Left forelimb (tissue), 1 donor: ENCODE data around the gene ZMYM4.

Experiments
- DNase-seq: peaks from one replicate; pipeline ENCODE4 v3.0.0-alpha.2; 2018; ENCODE audit warnings: low spot score

ZMYM4 gene

DNA sequence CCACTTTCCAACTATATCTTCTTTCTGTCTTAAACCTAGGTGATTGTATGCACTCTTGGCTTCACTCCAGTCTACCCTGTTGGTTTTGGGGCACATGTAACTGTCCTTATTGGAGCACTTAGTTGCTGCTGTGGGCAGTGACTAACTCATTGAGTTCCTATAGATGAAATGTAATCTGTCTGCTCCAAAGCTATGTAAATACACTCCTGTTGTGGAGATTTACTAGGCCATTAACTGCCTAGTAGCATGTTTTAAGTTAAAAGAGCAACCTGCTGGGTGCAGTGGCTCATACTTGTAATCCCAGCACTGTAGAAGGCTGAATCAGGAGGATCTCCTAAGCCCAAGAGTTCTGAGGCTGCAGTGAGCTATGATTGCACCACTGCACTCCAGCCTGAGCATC, 137.6 kb downstream of the ZMYM4 start:
- no peak for DNase-seq

DNA sequence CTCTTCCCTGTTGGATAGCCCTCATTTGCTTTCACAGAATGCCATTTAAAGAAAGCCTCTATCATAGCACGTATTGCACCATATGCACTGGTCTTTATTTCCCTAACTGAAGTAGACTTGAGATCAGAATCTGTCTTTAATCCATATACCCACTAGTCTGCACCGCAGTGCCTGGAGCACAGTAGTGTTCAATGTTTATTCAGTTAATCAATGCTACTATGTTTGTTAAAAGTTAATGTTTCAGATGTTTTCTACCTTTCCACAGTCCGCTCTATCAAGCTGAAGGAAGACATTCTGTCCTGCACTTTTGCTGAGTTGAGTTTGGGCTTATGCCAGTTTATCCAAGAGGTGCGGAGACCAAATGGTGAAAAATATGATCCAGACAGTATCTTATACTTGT, 139.2 kb downstream of the ZMYM4 start:
- DNase-seq: no peak

DNA sequence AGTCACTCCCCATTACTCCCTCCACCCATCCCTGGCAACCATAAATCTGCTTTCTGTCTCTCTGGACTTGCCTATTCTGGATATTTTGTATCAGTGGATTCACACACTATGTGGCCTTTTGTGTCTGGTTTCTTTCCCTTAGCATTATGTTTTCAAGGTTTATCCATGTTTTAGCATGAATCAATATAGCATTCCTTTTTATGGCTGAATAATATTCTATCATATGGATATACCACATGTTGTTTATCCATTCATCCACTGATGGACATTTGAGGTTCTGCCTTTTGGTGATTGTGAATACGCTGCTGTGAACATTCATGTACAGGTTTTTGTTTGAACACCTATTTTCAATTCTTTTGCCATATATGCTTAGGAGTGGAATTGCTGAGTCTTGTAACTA, 140.4 kb downstream of the ZMYM4 start:
- DNase-seq: no peak

DNA sequence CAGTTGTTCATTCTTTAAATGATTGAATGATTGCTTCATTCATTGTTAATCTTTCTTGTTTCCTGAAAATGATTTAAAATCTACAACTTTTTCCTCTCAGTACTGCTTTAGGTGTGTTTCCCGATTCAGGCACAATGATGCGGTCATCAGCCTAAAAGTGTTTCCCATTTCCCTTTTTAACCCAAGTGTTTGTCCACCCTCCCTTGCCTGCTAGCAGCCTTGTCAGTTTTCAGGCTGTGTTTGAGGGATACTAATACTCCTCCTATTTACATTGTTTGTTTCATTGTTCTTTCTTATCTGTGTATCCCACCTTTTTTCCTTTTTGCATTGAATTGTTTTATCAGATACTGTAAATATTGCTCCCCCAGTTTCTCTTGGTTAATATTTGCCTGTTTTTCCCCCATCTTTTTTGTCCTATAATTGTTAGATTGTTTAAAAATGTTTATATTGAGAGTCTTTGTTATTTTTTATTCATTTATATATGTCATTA, 157.6 kb downstream of the ZMYM4 start:
- DNase-seq: no peak

DNA sequence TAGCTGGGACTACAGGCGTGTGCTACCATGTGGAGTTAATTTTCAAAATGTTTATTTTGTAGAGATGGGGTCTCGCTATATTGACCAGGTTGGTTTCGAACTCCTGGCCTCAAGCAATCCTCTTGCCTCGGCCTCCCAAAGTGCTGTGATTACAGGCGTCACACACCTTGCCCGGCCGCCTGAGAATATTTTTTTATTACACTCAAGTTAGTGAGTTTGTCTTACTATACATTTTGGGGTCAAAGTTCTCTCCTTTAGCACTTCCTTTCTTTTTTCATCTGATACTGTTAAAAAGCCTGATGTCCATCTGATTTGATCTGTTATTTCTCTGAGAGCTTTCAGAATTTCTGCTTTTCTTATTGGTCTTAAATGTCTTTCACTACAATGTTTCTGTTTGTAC, 159.9 kb downstream of the ZMYM4 start:
- no peak for DNase-seq

DNA sequence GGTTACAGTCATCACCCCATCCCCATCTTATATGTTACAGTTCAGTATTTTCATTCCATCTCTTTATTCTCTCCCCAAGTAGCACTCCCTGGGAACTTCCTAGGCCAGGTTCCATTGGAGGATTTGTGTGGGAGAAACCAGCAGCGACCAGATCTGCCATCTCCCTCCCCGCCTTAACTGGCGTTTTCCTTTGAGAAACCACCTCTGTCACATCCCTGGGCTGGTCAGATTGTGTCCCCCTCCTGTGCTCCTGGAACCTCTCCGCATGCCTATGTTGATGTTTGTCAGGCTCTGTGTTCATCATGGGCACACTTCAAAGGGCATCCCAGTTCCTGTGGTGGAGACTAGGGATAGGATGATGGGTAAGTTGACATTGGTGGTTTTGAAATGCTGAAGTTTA, 162.3 kb downstream of the ZMYM4 start:
- no peak for DNase-seq

DNA sequence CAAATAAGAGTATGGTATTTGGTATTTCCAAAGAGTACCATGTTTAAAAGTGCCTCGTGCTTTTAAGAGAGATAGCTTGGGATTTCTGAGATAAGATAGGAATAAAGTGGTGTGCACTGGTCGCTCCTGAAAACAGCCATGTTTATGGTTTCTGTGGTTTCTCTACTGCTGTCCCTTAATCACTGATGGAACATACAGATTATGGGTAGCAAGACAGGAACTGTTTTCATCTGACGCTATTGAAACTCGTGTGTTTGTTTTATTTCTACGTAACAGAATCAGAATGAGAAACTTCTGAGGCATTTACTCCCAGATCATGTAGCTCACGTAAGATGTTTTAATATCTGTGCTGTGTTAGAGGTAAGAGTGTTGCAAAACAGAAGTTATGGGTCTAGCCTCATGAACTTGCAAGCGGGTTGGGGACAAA, 162.7 kb downstream of the ZMYM4 start:
- DNase-seq: no peak

DNA sequence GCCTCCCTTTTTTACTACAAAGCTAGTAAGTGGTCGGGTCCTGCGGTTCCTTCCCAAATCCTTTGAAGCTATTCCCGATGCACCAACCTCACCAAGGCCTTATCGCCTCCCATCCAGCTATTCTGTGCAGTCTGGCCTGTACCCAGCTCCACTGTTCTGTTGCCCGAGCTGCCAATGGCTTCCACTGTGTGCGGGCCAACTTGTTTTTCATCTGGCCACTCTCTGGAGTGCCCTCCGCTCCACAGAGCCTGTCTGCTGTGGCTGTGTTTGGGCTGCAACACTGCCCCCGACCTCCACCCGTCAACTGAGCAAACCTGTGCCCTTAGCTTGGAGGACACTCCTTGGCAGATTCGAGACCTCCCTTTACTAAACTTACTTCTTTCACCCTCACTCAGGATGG, 163.7 kb downstream of the ZMYM4 start:
- DNase-seq: no peak

DNA sequence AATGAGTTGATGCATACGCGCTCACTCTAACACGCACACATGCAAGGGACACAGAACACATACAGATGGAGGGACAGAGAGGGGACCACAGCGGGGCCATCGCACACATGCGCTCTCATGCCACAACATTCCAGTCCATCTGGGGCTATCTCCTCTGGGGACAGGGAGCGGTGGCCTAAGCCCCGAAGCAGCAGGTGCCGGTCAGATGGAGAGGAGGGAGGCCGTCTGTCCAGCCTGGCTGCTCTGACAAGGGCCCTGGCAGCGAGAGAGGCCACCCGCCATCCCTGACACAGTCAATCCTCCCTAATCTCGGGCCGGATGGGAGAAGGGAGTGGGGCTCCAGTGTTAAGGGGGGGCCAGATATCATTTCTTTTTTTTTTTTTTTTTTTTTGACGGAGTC, 165.2 kb downstream of the ZMYM4 start:
- DNase-seq: no peak

DNA sequence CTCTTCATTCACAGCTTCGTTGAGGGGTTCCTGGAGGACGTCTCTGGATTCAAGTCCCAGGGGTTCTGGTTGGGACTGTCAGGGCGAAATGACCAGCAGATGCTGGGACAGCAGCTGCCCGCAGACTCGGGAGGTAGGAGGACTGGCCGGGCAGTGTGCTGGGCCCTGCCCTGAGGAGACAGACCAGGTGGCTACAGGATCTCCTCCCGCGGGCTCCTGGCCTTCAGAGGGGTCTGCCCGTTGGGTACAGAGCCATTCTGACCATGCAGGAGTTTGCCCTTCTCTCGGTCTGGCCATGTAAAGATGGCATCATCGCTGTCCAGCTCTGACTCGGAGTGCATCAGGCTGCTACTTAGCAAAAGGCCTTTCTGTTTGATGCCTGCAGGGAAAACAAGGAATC, 166.2 kb downstream of the ZMYM4 start:
- DNase-seq: no peak

DNA sequence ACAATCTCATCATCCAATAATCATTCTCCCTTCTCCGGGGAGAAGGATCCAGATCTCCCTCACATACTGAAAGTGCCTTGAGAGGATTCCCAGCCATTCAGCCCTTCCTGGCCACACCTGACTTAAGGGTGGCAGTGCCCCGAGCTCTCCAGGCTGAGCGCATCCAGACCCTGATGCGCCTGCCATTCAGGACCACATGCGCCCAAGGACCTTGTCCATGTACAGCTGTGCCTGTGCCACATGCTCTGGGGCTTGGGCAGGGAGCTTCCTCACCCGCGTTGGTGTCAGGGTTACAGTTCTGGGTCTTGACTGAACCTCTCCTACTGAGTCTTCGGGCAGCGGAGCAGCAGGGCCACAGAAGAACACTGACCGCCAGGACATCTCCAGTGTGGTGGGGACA, 167.6 kb downstream of the ZMYM4 start:
- DNase-seq: no peak

DNA sequence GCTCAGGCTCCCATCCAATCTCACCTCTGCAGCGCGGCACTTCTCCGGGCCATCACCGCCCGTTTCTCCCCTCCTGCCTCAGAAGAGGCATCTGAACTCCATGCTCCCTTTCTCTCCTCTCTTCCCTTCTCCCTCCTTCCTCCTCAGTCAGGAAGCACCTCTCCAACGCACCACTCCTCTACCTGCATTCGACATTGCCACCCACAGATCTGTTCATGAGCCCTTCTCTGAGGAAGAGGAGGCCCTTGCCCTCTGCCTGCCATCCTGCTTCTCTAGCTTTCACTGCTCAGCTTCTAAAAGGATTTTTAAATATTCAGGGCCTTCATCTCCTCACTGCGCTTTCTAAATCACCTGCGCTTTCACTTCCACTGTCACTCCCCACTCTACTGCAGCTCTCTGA, 168.7 kb downstream of the ZMYM4 start:
- DNase-seq: no peak

DNA sequence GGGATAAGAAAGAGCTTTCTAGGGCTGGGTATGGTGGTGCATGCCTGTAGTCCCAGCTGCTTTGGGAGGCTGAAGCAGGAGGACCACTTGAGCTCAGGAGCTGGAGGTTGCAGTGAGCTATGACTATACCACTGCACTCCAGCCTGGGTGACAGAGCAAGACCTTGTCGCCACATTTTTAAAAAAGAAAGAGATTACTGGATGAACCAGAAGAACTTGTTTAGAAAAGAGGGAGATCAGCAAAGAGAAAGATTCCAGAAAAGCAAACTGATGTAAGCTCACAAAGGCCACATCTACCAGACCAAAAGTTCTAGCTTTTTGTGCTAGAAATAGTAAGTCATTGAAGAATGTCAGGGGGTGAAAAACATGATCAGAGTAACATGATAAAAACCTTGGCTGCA, 171.1 kb downstream of the ZMYM4 start:
- no peak for DNase-seq

DNA sequence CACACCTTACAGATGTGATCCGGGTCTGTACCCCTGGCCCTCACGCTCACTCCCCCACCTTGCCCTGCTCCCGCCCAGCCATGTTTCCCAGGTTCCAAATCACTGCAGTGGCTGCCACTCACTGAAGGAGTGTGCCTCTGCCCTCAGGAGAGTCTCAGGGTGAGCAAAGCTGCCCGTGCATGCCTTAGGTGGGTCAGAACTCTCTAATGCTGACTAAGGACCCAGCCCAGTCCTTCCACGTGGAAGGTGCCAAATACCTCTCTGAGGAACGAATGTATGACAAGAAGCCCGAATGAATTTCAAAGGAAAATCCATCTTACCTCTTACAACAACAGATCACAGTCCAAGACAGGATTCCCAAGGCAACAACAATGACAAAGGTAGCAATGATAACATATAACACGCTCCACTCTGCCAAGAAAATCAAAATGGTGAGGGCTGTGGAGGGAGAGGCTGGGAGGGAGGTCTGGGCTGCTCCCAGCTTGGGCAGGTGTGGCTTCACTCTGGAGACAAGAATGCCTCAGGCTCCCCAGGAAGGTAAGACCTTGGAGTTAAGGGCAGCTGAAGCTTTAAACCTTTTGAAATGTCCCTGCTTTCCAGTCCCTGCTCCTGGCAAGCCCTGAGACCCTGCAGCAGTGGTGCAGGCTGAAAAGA, 173.5 kb downstream of the ZMYM4 start:
- DNase-seq: no peak

DNA sequence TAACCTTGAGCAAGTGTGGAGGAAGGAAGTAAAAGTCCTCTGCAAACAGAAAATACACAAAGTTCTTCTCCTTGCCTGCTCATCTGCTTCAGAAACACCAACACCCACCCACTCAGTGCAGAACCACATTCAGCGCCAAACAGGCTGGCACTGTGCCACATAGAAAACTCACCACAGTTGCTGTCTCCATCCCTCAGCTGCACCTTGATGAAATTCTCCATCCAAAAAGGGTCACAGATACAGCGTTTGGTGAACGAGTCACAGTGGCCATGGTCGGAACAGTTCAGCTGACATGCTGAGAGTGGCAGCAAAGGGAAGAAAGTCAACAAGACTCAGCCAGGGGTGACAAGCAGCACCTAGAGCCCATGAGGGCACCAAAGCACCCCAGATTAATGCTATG, 174.2 kb downstream of the ZMYM4 start:
- no peak for DNase-seq

DNA sequence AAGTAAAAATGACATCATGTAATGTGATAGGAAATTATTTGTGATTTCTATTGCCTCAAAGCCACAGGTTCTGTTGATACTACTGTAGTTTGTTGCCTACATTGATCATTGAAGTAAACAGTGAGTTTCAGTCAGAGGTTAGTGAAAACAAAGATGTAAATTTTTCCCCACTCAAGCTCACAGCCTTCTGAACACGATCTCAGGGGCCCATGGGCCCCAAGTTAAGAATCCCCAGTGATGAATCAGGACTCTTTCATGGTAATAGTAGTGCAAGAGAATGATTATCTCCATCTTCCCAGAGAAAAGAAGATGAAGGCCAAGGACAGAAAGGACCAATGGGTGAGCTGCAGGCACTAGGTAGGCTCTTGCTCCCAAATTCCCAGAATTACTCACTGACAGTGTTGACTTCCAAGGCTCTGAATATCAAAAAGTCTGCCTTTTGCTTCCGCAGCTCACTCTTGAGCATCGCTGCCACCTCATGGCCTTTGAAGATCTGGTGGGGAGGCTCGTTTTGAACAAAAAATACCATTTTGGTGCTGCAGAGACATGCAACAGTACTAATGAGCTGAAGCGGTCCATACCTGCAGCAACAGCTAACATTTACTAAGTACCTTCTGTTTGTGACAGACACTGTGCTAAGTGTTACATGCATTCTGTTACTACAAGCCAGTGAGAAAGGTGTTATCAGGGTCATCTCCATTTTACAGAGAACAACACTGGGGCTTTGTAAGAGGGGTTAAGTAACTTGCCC, 175.4 kb downstream of the ZMYM4 start:
- DNase-seq: no peak

DNA sequence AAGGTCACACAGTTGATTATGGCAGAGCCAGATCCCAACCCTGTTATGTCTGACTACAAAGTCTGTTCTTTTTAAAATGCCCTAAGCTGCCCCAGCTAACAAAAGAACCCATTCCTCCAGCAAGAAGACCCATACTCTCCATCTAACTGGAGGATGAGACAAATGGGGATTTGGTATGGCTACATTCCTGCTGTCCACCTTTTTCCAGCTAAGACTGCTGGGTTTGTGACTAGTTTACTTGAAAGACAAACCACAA, 175.9 kb downstream of the ZMYM4 start:
- no peak for DNase-seq

DNA sequence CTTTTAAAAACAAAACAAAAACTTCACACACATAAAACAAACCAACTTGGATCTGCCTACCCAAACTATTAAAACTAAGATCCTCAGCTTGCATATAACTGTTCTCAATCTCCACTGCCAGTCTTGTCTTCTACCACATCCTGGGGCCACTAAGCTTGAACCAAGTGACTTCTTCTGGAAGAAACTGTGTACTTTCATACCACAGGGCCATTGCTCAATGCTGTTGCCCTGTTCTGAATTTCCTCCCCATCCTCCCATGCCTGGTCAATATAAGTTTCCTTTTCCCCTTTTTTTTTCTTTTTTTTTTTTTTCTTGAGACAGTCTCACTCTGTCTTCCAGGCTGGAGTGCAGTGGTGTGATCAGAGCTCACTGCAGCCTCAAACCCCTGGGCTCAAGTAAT, 178.8 kb downstream of the ZMYM4 start:
- DNase-seq: no peak

DNA sequence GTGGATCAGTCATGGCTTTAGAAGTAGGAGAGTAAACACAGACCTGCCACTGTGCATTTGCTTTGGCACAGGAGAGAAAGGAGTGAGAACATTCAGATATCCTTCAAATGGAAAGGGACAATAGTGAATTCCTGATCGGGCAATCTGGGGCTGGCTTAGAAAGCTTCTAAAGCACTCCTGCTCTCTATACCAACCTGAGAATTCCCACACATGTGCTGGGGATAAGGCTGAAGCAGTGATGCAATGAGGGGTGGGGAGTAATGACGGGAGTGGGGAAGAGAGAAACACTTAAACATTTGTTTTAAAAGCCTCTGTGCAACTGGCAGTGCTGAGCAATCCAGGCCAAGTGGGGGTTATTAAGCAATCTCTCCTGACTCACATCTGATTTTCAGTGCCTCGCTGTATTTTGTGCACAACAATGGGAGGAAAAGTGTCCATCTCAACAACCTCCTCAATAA, 179.9 kb downstream of the ZMYM4 start:
- DNase-seq: no peak

DNA sequence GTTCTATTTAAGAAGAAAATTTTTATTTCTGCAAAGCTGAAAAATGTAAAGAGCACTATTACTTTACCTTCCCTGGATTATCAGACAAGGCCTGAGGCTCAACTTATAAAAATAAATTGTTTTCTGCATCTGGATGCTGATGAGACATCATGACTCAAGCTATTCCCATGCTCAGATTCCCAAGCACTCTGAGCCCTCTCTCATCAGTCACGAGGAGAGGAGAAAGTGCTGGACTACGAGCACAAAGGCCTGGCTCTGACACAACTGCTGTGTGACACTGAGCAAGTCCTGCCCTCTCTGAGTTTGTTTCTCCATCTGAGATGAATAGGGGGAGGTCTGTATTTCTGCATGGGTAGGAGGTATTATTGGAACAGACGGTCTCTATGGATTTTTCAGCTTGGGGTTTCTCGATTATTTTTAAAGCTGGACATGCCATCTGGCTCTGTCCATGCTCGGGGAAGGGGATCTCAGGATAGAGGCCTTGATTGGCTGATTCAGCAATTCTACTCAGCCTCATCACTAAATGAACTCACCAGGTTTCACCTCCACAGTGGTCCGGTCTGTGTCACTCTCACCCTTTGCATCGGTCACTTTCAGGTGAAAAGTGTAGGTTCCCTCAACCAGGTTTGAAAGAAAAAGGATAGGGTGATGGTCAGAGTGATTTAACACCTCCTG, 181.0 kb downstream of the ZMYM4 start:
- no peak for DNase-seq

DNA sequence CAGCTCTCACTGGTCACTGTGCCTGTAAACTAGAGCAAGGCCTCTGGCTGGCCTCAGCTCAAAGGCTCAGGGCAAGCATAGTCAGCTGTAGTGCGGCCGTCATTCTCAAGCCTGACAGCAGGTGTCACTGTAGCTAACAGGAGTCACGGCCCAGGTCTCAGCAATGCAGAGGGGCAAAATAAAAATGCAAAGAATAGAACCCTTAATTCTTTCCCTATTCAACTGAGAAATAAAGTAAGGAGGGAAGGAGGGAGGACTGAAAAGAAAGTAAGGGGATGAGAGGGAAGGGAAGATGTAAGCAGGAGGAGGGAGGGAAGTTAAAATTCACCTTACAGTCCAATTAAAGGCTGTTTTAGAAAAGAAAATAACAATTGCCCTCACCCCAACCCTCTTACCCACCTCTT, 182.6 kb downstream of the ZMYM4 start:
- no peak for DNase-seq

DNA sequence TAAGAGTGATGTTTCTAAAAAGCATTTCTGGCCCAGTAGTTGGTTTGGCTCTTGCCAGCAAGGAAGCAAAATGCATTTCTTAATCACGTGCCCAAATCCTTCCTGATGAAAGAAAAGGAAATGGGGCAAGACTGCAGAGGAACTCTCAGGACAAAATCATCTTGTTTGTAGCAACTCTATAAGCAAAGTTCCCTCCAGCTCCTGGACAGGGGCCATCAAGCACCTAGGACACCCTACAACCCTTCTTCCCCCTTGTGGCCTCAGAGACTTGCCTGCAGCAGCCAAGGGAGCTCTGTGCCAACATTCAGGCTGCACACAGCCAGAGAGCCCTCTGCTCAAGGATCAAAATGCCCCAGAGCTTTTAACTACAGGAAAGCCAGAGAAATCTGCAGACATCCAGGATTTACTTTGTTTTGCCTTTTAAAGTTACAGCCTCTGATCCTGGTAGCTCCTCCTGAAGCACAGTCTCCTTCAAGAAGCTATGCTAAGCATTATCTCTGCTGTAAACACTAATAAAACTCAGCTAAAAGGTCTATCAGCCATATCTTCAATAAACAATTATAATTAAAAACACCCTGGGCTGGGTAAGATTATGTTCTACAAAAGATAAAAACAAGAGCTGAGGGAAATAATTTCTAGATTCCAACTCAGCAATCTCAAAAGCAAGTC, 183.7 kb downstream of the ZMYM4 start:
- DNase-seq: no peak

DNA sequence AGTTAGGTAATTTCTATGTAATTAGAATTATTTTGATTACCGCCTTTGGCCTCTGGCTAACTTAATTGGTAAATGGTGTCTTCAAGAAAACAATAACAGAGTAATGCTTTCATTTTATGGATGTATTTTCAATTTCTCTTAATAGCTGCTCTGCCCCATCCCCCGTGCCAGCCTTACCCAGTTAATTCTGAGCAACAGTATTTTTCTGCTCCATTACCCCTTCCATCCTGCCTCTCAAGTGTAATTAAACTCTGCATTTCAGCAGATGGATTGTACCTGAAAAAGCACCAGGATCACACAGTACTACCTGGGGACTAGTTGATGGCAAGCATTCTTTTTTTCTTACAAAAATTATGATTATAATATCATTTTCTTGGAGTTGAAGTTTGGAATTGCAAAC, 184.5 kb downstream of the ZMYM4 start:
- DNase-seq: no peak
